NAMALWA (cell line): ENCODE results near the gene ARHGAP36.

Experiments used
- DNase-seq: peaks from one replicate; pipeline ENCODE4 v3.0.0-alpha.2; 2015; ENCODE audit warnings: low spot score

Gene ARHGAP36, protein sequence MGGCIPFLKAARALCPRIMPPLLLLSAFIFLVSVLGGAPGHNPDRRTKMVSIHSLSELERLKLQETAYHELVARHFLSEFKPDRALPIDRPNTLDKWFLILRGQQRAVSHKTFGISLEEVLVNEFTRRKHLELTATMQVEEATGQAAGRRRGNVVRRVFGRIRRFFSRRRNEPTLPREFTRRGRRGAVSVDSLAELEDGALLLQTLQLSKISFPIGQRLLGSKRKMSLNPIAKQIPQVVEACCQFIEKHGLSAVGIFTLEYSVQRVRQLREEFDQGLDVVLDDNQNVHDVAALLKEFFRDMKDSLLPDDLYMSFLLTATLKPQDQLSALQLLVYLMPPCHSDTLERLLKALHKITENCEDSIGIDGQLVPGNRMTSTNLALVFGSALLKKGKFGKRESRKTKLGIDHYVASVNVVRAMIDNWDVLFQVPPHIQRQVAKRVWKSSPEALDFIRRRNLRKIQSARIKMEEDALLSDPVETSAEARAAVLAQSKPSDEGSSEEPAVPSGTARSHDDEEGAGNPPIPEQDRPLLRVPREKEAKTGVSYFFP

DNA sequence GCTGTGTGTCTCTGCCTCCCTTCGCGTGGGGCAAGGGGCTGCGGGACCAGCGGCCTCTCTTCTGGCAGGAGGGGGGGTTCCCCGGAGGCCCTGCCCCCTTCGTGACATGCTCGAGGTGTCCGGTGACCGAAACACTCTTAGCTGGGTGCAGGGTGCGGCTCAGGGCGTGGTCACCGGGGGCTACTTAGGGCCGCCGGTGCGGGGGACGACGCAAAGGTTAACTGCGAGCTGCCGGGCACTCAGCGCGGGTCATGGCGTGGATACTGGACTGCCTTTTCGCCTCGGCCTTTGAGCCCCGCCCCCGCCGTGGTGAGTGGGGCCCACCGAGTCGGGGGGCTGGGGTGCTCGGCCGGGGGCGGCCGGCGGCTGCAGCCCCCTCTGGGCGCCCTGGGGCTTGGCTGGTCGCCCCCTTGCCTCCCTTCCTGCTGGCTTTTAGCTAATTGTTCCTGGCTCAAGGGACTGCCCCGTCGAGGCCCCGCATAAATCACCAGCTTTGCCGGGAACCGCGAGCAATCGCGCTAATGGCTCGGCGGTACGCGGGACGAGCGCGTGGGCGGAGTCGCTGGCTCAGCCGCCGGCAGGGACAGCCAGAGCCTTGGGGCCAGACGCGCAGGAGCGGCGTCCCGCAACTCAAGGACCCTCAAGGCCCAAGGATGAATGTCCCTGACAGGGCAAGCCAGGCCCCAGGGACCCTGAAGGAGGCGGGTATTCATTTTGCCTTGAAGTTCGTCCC lies at the start of gene ARHGAP36:
Gene ARHGAP36 (plus strand): TSS at position 211 of the 733 bp plus-strand sequence. CDS start 23,320 bp downstream, outside the sequence.
- no peak for DNase-seq

DNA sequence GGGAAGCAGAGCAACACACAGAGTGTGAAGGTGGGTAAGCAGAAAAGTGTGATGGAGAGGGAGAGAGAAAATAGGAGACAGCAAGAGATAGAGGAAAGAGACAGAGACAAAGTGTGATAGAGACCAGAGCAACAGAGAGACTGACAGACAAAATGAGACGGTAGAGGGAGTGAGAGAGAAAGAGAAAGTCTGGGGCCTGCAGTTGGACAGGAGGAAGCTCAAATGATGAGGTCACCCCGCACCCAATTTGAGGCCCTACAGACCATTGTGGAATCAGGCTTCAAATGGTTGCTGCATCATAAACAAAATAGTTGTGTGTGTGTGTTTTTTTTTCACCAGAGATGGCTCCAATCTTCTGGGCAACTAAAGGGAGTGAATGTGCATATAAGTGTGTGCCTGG lies 48.0 kb upstream of the ARHGAP36 start:
- no peak for DNase-seq

DNA sequence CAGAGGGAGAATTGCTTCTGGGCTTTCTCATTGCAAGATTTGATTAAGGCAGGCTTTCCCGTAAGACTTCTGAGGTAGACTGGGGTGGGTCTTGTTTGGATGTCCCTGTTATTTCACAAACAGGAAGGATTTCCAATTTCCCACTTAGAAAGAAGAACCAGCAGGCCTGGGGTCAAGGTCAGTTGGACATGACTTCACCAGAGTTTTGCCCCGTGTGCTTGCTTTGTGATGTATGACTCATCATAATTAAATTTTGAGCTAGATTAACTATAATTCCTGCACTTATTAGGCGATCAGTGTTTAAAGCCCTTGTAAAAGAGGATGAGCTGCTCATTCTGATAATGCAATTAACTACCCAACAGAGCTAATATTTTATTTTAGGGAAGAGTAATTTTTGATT lies 32.8 kb upstream of the ARHGAP36 start:
- no peak for DNase-seq

DNA sequence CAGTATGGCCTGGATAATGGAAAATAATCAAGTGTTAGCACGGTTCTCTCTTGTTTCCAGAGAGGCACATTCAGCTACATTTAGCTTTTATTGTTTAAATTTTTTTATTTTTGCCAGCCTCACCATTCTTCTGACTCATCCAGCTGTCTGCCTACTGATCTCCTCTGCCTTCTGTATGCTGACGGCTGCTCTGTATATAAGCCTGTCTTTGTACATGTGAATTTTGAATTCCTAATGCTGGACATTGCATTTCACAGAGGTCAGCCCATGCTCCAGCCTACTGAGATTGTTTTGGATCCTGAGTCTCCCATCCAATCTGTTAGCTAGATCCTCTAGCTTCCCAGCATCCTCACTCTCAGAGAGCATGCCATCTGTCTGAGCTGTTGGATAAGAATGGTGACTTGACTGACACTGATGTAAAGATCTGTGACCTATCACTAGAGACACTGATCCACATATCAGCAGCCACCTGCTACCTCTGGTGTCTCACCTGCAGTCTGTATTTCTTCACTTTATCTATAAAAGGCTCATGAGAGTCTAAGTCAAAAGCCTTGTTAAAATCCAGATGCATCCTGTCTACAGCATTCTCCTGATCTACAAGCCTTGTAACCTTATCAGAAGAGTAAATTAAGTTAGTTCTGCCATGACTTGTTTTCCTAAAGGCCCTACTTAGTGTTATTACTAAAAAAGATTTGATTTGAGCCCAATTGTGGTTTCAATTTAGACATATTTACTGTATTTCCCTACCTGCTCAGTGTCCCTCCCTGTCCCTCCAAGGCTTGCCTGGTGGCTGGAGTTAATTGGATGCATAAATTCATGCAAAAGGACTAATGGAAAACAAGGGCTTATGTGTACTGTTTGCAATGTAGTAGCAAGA lies 25.6 kb upstream of the ARHGAP36 start:
- DNase-seq: no peak

DNA sequence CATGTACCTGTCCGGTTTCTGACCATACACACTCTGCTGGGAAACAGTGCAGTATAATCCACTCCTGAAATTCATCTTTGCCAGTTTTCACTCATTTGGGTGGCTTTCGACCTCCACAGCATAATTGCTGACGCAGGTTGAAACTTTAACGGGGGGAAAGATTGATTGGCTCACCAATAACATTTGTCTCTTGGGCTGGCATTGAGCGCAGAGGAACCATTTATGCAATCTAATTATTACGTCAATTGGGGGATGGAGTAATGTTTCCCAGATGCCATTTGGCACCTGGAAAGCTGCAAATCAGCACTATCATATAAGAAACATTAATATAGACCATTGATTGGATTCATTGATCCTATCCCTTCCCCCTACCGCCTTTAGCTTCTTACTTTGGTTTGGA lies 24.1 kb upstream of the ARHGAP36 start:
- DNase-seq: no peak

DNA sequence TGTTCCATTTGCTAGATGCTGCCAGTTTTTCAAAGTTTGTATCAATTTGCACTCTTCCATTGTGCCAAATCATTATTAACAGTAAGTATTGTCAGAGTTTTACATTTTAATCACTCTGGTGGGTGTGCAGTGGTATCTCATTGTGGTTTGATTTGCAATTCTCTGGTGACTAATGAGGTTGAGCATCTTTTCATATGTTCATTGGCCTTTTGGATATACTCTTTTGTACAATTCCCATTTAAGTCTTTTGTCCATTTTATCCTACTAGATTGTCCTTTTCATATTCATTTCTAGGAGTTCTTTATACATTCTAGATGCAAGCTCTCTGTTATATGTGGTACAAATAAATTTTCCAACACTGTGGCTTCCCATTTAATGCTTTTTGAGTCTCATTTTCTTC lies 17.4 kb upstream of the ARHGAP36 start:
- no peak for DNase-seq

DNA sequence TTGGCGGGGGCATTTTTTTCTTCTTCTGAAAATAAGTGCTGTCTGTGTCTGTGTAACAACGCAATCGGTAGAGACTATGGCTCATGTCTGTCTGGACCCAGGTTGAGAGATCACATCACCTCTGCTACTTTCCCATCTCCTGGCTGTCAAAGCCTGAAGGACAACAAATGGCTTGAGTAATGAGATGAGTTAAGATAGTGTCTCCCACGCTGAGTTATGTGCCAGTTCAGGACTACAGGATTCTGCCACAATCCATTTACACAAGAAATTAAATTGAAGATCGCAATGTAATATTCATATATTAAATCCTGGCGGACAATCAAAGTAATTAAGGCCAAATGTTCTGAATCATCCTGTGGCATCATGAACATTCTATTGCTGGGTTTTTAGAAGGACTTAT lies 16.5 kb upstream of the ARHGAP36 start:
- DNase-seq: no peak

DNA sequence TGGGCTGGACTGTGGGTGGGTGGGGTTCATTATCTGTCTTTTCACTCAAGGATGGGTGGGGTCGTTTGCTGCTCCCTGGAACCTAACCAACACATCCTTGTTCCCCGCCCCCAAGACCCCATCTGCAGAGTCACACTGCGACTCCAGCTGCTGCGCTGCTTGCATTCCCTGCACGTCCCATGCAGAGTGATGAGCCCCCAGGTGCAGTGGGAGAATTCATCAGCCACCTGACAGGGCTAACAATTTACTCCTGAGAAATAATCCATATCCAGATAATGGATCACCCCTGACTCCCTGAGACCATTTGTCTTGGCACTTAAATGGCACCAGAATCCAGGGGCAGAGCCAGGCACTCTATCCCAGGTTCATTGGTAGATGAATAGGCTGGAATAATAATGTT lies 12.4 kb upstream of the ARHGAP36 start:
- DNase-seq: no peak

DNA sequence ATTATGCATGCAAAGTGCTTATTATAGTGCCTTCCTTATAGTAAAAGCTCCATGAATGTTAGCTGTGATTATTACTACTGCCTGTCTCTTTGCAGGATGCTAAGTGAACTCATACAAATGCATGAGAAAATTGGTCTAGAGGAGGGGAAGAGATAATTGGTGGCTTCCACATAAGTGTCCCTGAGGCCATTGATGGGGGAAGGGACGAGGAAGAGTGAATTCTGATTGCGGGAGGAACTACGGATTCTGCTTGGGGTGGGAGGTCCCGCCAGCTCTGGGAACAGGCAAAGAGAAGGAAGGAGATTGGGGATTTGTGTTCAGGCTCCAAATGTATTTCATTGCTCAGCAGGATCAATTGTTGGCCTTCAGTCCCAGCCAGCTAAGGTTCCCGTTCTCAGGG lies 11.6 kb upstream of the ARHGAP36 start:
- DNase-seq: no peak

DNA sequence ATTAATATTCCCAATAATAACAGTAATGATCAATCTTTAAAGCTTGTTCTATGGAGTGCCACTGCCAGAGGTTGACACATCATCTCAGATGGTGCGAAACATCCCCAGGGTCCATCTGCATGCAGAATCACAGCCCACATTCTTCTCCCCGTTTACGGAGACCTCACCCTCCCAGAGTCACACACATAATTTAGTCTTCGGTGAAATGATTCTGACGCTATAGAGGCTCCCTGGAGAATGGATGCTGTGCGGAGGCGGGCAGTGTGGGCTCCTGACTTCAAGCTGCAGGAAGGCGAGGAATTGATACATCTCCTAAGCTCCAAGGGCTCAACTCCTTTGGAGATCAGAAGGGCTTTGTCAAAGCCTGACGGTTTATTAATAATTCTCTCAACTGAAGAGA lies 11.0 kb upstream of the ARHGAP36 start:
- DNase-seq: no peak

DNA sequence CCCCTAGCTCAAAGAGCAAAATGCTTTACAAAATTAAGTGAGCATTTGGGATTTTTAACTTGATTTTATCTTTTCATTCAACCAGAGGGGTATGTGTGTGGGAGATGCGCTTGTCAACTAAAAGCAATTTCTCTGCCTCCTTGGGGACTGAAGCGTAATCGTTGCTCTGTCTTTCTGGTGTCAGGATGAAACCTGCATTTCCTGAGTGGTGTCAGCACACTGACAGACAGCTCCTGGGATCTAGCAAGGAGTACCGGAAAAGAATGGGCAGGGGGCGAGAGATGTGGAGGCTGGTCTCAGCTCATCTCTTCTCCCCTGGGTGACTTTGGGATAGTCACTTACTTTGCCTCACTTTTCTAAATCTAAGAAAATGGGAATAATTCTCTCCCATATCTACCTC lies 5.1 kb upstream of the ARHGAP36 start:
- no peak for DNase-seq

DNA sequence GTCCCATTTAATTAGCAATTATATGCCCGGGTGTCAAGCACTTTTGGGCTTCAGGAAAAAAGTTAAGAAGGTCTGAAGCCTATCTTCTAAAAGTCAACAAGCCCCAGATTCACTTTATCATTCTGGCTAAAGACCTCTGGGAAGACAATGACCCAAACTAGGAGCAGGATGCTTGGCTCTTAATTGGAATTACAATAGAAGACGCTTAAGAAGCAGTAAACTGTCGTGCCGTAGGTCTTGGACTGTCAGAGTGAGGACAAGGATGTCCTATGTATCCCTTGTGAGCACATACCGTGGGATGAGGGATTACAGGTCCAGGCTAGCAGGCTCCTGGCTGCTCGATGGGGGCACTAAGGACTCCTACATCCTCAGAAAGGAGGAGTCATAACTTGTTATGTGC lies 3.2 kb upstream of the ARHGAP36 start:
- no peak for DNase-seq

DNA sequence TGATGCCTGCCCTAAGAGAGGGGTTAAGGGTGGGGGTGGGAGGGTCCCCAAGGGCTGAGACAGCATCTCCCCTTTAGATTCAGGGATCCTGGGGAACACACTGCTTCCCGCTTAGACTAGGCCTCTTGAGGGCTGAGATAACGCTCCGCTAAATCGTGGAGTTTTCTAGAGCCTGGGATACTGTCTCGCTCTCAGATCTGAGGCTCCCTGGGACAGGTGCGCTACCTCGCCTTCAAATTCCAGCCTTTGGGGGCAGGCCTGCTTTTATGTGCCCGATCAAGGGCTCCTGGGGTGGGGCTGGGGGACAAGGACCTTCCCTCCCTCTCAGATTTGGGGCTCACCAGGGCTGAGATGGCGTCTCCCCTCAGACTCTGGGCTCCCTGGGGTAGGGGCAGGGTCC lies 440 bp upstream of the ARHGAP36 start:
- DNase-seq: no peak

DNA sequence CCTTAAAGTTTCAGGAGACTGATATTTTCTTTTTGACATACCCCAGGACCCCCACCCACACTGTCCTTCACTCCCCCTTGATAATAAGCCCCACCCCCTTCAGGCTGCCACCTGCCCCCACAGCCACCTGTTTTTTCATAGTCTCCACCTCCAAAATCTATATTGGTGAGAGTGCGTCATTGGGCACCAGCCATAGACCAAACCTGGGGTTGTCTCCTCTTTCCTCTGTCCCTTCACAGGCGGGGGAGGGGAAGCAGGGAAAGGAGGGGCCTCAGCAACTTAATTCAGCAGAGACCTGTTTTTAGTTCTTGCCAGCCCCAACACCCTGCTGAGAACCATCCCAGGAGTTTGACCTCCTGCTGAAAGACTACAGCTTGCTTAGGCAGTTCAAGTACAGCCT lies 1.1 kb downstream of the ARHGAP36 start:
- DNase-seq: no peak

DNA sequence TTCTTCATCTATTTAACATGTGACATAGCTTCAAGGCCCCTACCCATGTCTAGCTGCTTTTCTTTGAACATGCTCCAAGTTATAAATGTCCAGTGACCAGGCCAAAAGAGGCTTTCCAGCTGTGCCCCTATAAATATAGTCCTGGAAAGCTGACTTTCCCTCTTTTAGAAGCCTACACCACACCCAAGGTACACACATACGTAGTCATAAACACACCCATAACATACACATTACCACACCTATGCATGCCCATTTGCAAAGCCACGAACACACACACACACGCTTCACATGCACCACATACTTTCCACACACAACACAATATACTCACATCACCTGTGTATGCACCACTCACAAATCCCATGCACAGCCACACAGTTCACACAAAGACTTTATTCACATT lies 2.0 kb downstream of the ARHGAP36 start:
- no peak for DNase-seq

DNA sequence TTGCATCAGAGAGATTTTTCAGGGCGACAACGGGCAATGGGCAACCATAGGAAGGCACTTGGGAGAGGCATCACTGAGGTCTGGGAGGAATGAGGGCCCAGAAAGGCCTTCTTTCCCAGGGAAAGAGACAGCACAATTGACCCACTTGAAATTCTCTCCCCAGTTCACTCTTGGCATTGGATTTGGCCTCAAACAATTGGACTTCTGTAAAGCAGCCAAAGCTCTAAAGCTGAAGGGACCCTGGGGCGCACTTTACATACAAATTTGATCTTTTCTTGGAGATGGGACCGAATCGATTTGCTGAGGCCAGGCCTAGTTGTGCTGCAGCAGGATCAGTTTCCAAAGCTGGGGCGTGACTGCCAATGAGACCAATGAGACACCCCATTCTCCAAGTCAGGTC lies 3.2 kb downstream of the ARHGAP36 start:
- no peak for DNase-seq

DNA sequence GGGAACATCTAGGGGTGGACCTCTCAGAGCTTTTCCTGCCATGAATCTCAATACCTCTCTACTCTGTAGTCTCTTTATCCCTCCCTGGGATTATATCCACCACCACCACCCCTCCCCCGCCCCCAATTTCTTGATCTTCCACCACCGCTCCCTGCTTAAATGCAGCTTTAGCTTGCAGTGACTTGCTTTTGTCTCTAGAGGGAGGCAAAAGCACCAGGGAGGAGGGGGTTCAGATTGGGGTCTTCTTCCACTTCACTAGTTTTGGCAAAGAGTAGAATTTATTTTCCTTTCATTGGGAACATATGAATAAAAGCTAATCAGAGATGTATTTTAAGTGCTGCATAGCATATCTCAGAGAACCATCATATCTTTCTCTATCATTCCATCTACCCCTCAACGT lies 5.5 kb downstream of the ARHGAP36 start:
- no peak for DNase-seq

DNA sequence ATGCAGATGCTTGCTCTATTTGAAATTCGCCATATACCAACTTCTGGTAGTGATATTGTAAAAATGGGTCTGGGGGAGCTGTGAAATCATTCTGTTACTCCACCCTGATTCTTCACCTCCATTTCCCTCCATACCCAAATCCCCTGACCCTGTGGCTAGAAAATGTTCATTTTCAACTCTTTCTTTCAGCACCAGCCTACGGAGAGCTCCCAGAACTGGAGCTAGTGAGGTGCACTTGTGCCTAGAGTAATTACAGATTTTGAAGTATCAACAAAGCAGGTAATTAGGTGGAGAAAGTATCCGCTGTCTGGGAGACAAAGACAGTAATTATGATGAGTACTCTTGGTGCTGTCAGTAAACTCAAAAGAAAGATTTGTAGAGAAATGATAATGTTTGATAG lies 8.1 kb downstream of the ARHGAP36 start:
- no peak for DNase-seq

DNA sequence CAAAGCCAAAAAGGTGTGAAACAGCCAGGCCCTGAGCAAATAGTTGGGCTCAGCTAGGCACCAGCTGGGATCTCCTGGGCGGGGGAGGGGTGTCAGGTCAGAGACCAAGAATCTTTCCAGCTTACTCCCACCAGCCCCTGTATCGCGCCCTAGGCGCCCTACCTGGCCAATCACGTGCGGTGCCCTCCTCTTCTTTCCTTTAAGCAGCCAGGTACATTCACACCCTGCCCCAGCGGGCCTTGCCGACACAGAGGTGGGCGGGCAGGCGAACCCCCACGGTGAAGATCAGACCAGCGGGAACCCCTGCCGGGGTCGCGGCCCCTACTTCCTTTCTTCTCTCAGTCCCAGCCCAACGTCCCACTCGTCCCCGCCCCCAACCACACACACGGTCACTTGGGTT lies 9.1 kb downstream of the ARHGAP36 start:
- no peak for DNase-seq

DNA sequence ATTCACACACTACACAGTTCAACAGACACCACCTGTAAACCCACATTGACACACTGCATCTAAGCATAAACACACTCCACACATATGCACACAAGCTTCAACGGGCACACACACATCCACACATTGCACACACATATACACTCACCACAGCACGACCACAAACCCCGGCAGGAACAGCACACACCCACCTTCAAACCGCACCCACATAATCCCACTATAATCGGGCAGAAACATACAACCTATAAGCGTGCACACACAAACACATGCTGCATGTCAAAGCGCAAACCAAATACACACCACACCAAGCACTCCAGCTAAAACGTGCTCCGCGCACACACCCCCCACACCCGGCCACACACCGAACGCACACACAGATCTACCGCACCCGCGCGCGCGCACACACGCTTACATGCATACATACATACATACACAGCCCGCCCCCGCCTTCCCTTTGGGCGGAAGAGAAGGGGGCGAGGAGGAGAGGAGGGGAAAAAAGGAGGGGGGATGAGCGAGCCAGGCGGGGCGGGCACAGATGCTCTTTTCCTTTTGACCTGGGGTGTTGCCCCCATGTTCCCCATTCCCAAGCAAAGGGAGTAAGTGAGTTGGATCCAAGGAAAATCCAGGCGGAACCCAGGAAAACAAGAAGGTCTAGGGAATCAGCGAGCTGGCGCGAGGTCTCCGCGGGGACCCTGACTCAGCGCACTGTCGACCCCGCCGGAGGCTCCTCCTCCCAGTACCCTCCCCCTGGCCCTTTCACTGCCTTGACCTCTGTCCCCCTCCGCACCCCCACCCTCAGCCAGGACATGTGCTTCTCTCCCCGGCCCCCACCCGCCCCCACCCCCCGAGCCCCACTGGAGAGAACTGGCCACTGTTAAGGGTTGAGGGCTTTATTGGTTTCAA lies 9.9 kb downstream of the ARHGAP36 start:
- no peak for DNase-seq
